HepG2 (cell line): ENCODE results near the gene KCTD15. TPM values are rescaled to one million over a fixed set of nuclear protein-coding genes. Genes with fewer than 3 reads are reported as not detected.

Source experiments
- BCL6 ChIP-seq: IDR thresholded peaks from 2 replicates; pipeline ENCODE4 v1.6.1; 2016; ENCODE audit warnings: missing genetic modification reagents, missing compliant biosample characterization
- CEBPG ChIP-seq: IDR thresholded peaks from 2 replicates; pipeline ENCODE4 v1.6.1; 2016
- CHD4 ChIP-seq: fragments of 200-600 bp; sonication (generic); IDR thresholded peaks from 2 replicates; pipeline ENCODE4 v1.7.0; 2017; ENCODE audit warnings: mild to moderate bottlenecking, low read length, borderline replicate concordance
- DBP ChIP-seq: sonication (generic); formaldehyde crosslinking; IDR thresholded peaks from 2 replicates; pipeline ENCODE4 v1.4.0; 2020; ENCODE audit warnings: missing genetic modification reagents; ENCODE audit errors: not compliant biosample characterization
- GATA4 ChIP-seq: sonication (generic); IDR thresholded peaks from 2 replicates; pipeline ENCODE4 v1.6.1; 2016; ENCODE audit warnings: antibody characterized with exemption, low read depth, borderline replicate concordance
- HNF1A ChIP-seq, 2 experiments: sonication (generic) in 1 of 2; formaldehyde crosslinking in 1 of 2; IDR thresholded peaks; 2 replicates each; pipeline versions ENCODE4 v1.4.0 to v1.6.1; 2016 to 2020; ENCODE audit warnings: borderline replicate concordance in 1 of 2, low read depth in 1 of 2, mild to moderate bottlenecking in 1 of 2, missing genetic modification reagents in 1 of 2
- HNRNPLL ChIP-seq: fragments of 200-400 bp; formaldehyde crosslinking; IDR thresholded peaks from 2 replicates; pipeline ENCODE4 v1.6.1; 2017; ENCODE audit warnings: mild to moderate bottlenecking, low read depth, low read length; ENCODE audit not compliant: poor library complexity, severe bottlenecking
- MAF1 ChIP-seq: sonication (generic); formaldehyde crosslinking; IDR thresholded peaks from 2 replicates; pipeline ENCODE4 v1.5.0; 2020; ENCODE audit warnings: missing genetic modification reagents, borderline replicate concordance
- STAT5B ChIP-seq: sonication (generic); formaldehyde crosslinking; IDR thresholded peaks from 2 replicates; pipeline ENCODE4 v1.4.0; 2020; ENCODE audit warnings: missing genetic modification reagents
- TFDP2 ChIP-seq: sonication (generic); formaldehyde crosslinking; IDR thresholded peaks from 2 replicates; pipeline ENCODE4 v1.4.0; 2020; ENCODE audit warnings: missing genetic modification reagents
- TOE1 ChIP-seq: sonication (generic); formaldehyde crosslinking; IDR thresholded peaks from 2 replicates; pipeline ENCODE4 v1.4.0; 2020; ENCODE audit warnings: mild to moderate bottlenecking, missing genetic modification reagents
- ZFP41 ChIP-seq: sonication (generic); formaldehyde crosslinking; IDR thresholded peaks from 2 replicates; pipeline ENCODE4 v1.4.0; 2020; ENCODE audit warnings: mild to moderate bottlenecking, missing genetic modification reagents, borderline replicate concordance
- ZNF143 ChIP-seq: sonication (generic); formaldehyde crosslinking; IDR thresholded peaks from 2 replicates; pipeline ENCODE4 v1.4.0; 2020; ENCODE audit warnings: missing genetic modification reagents
- ZNF30 ChIP-seq: sonication (generic); formaldehyde crosslinking; IDR thresholded peaks from 2 replicates; pipeline ENCODE4 v1.5.0; 2020; ENCODE audit warnings: mild to moderate bottlenecking, missing genetic modification reagents
- ZNF766 ChIP-seq: sonication (generic); formaldehyde crosslinking; IDR thresholded peaks from 2 replicates; pipeline ENCODE4 v1.5.0; 2020; ENCODE audit warnings: missing genetic modification reagents, borderline replicate concordance
- ZNF772 ChIP-seq: sonication (generic); formaldehyde crosslinking; IDR thresholded peaks from 2 replicates; pipeline ENCODE4 v1.5.0; 2020; ENCODE audit warnings: mild to moderate bottlenecking, missing genetic modification reagents
- ZNF790 ChIP-seq: sonication (generic); formaldehyde crosslinking; IDR thresholded peaks from 2 replicates; pipeline ENCODE4 v1.8.0; 2022; ENCODE audit warnings: missing genetic modification reagents, mild to moderate bottlenecking, borderline replicate concordance
- ZSCAN25 ChIP-seq: sonication (generic); formaldehyde crosslinking; IDR thresholded peaks from 2 replicates; pipeline ENCODE4 v1.8.0; 2022; ENCODE audit warnings: mild to moderate bottlenecking, missing genetic modification reagents
- ZSCAN29 ChIP-seq: sonication (generic); formaldehyde crosslinking; conservative IDR thresholded peaks from 2 replicates; pipeline ENCODE4 v1.4.0; 2020; ENCODE audit warnings: mild to moderate bottlenecking, missing genetic modification reagents
- polyA plus RNA-seq, 8 experiments: library from polyadenylated mRNA; depleted of rRNA in 3 of 8; stranded (reverse) in 7 of 8; unstranded in 1 of 8; fragments of >200 nt; fragmentation: Illumina TruSeq in 4 of 8; extraction: Trizol in 4 of 8; gene quantifications; 2 replicates each; pipeline versions ENCODE4 v1.2.1 to v1.2.3, GENCODE V29; 2011 to 2016; ENCODE audit warnings: low read depth in 4 of 8, missing spikeins in 1 of 8, mixed read lengths in 1 of 8; ENCODE audit not compliant: insufficient read depth in 1 of 8
- total RNA-seq, 5 experiments: library from RNA; depleted of rRNA; stranded (reverse); fragments of >200 nt; fragmentation: Illumina TruSeq; extraction: Trizol; gene quantifications; 2 replicates each; pipeline ENCODE4 v1.2.3, GENCODE V29; 2016; ENCODE audit warnings: low read depth in 1 of 5
- TF ChIP-seq, protein P1 (sequence below): sonication (generic); formaldehyde crosslinking; IDR thresholded peaks from 2 replicates; pipeline ENCODE4 v1.4.0; 2020; ENCODE audit warnings: missing genetic modification reagents, mild to moderate bottlenecking, borderline replicate concordance

KCTD15 gene
- total and polyA plus RNA-seq, 2 of the 13 experiments (the other 11 are each of a cell fraction or from before 2014, with no cell fraction given), result 13.2 to 16.7 TPM

DNA sequence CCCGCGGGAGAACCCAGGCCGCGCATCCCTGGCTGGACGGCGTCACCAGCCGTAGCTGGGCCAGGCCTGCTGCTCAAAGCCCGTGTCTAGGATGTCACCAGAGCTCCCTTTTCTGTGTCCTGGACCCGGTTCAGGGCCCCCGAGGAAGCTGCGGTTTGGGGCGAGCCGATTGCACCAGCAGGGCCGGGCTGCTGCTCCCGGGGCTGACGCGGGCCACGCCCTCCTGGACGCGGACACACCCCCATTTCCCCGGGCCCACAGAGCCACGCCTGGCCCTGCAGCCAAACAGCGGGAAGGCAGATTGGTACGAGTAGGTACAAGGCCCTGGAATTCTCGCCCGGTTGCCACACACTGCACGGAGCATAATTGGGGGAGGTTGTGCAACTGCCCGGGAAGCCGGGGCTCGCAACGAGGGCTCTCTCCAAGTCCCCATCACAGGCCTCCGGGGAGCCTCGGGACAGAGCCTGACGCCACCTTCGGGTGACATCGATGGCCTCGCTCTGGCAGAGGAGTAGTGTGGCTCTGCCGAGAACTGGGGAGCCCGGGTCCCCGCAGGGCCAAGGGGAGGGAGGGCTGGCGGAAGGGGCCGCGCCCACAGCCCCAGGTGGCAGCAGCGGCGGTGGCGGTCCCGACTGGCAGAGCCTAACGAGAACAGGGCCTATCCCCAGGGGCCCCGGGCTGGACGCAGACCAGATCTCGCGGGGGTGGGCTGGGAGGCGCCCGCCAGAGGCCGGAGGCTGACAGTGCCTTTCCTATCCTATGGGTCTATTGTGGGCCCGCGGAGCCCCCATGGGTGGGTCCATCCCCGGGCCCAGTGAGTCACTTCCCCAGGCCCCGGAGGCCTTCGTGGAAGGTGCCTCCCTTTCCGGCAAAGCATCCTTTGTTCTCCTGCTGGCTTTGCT is 23.5 kb downstream of the KCTD15 start (continued):
- no peak for TF ChIP-seq CHD4
- TF ChIP-seq STAT5B (CRISPR knock-in tag), result no peak
- TF ChIP-seq ZFP41 (CRISPR knock-in tag), result no peak
- no peak for TF ChIP-seq TOE1 (CRISPR knock-in tag)
- peak; percentile 44 for TF ChIP-seq HNRNPLL
- peak; percentile 77 for TF ChIP-seq CEBPG (CRISPR knock-in tag)
- TF ChIP-seq ZNF30, result no peak
- no peak for TF ChIP-seq ZNF143 (CRISPR knock-in tag)
- no peak for TF ChIP-seq GATA4
- TF ChIP-seq HNF1A (IDR thresholded peaks at IDR 0.05; ENCODE audit: low read depth), result no peak
- TF ChIP-seq HNF1A (CRISPR knock-in tag; IDR thresholded peaks at IDR 0.05; ENCODE audit: borderline replicate concordance), result no peak
- no peak for TF ChIP-seq ZNF772 (CRISPR knock-in tag)
- TF ChIP-seq, protein P1, sequence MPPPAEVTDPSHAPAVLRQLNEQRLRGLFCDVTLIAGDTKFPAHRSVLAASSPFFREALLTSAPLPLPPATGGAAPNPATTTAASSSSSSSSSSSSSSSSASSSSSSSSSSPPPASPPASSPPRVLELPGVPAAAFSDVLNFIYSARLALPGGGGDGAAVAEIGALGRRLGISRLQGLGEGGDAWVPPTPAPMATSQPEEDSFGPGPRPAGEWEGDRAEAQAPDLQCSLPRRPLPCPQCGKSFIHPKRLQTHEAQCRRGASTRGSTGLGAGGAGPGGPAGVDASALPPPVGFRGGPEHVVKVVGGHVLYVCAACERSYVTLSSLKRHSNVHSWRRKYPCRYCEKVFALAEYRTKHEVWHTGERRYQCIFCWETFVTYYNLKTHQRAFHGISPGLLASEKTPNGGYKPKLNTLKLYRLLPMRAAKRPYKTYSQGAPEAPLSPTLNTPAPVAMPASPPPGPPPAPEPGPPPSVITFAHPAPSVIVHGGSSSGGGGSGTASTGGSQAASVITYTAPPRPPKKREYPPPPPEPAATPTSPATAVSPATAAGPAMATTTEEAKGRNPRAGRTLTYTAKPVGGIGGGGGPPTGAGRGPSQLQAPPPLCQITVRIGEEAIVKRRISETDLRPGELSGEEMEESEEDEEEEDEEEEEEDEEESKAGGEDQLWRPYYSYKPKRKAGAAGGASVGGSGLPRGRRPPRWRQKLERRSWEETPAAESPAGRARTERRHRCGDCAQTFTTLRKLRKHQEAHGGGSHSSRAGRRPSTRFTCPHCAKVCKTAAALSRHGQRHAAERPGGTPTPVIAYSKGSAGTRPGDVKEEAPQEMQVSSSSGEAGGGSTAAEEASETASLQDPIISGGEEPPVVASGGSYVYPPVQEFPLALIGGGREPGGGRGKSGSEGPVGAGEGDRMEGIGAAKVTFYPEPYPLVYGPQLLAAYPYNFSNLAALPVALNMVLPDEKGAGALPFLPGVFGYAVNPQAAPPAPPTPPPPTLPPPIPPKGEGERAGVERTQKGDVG, result no peak
- TF ChIP-seq ZSCAN25 (CRISPR knock-in tag), result no peak
- TF ChIP-seq DBP (CRISPR knock-in tag), result no peak
- no peak for TF ChIP-seq MAF1
- TF ChIP-seq ZNF790 (CRISPR knock-in tag), result no peak
- TF ChIP-seq TFDP2 (CRISPR knock-in tag), result no peak
- TF ChIP-seq ZNF766, result no peak
- TF ChIP-seq BCL6, result no peak
- TF ChIP-seq ZSCAN29 (CRISPR knock-in tag), result no peak
